Body of pancreas (tissue), 4 donors: Measurements from ENCODE around the gene RNF25. TPM values are rescaled to one million over a fixed set of nuclear protein-coding genes. Genes with fewer than 3 reads are reported as not detected.
"Not testable (repeated sequence)": the region's sequence is repeated elsewhere in the genome, so short reads cannot be mapped to it uniquely, and the experiment has no call there.

Source experiments
- ATAC-seq: fragments of 150-250 bp; one replicate; pipeline ENCODE4 v1.9.1; 2016
- DNase-seq, 4 donors: peaks; one replicate each; pipeline ENCODE4 v3.0.0-alpha.2; 2019
- H3K27ac ChIP-seq, 4 donors: fragments of 200-600 bp; sonication (generic); 1 replicate in 3 of 4; 2 replicates in 1 of 4; pipeline versions ENCODE4 v1.5.1 to v1.6.1; 2016 to 2019; ENCODE audit warnings: mild to moderate bottlenecking in 1 of 4, mixed read lengths in 1 of 4, moderate library complexity in 1 of 4
- H3K27me3 ChIP-seq, 2 donors: fragments of 200-600 bp; sonication (generic); one replicate each; pipeline ENCODE4 v1.6.0; 2016; ENCODE audit warnings: mild to moderate bottlenecking in 1 of 2
- H3K36me3 ChIP-seq, 2 donors: fragments of 200-600 bp; sonication (generic); replicated peaks in 1 of 2; 2 replicates each; pipeline ENCODE4 v1.5.1; 2016; ENCODE audit warnings: low read depth in 2 of 2; ENCODE audit not compliant: insufficient read depth in 1 of 2
- H3K4me1 ChIP-seq: fragments of 200-600 bp; sonication (generic); one replicate; pipeline ENCODE4 v1.6.0; 2016
- H3K4me3 ChIP-seq, 2 donors: fragments of 200-600 bp; sonication (generic); 1 replicate in 1 of 2; 2 replicates in 1 of 2; pipeline ENCODE4 v1.5.1; 2016 to 2019
- H3K9me3 ChIP-seq, 3 donors: fragments of 200-600 bp; sonication (generic); 1 replicate in 2 of 3; 2 replicates in 1 of 3; pipeline ENCODE4 v1.5.1; 2016
- POLR2A ChIP-seq, 3 donors: fragments of 450-650 bp; IDR thresholded peaks; one replicate each; pipeline ENCODE4 v1.6.1; 2016; ENCODE audit warnings: antibody characterized with exemption in 3 of 3, mild to moderate bottlenecking in 2 of 3
- WGBS, 2 donors: methylation state at CpG; one replicate each; pipeline ENCODE4 v1.1.5; 2017; 5-methylcytosine and 5-hydroxymethylcytosine counted together
- intact Hi-C: fragments of 100-400 bp; cut with DNase I; formaldehyde crosslinking; loops from one replicate; pipeline ENCODE4 v1.15.1; 2023
- total RNA-seq, 2 donors: library from RNA; depleted of rRNA; stranded (reverse); fragments of >200 nt; gene quantifications; one replicate each; pipeline ENCODE4 v1.1.0, GENCODE V29; 2016
- TF ChIP-seq, protein P1 (sequence below), 7 experiments: fragments of 450-650 bp in 4 of 7; fragments of 200-600 bp in 3 of 7; sonication (generic) in 3 of 7; IDR thresholded peaks; one replicate each; pipeline ENCODE4 v1.5.1; 2016 to 2019; ENCODE audit warnings: antibody characterized with exemption in 7 of 7

RNF25 gene
- total RNA-seq, 2 donors from 2014 or later = 3.0 to 14.8 TPM

GRCh38 chr2:218687400-218688060 lies 15.7 kb upstream of the RNF25 start:
- intact Hi-C loops, H3K9me3 ChIP-seq, H3K4me1 ChIP-seq, H3K4me3 ChIP-seq, H3K27ac ChIP-seq, H3K27me3 ChIP-seq: not testable (repeated sequence)
- 18 to 20% methylated on average over 5 of the region's 5 CpGs for WGBS, 2 donors
- peak; percentile 87 for ATAC-seq
- TF ChIP-seq, protein P1, sequence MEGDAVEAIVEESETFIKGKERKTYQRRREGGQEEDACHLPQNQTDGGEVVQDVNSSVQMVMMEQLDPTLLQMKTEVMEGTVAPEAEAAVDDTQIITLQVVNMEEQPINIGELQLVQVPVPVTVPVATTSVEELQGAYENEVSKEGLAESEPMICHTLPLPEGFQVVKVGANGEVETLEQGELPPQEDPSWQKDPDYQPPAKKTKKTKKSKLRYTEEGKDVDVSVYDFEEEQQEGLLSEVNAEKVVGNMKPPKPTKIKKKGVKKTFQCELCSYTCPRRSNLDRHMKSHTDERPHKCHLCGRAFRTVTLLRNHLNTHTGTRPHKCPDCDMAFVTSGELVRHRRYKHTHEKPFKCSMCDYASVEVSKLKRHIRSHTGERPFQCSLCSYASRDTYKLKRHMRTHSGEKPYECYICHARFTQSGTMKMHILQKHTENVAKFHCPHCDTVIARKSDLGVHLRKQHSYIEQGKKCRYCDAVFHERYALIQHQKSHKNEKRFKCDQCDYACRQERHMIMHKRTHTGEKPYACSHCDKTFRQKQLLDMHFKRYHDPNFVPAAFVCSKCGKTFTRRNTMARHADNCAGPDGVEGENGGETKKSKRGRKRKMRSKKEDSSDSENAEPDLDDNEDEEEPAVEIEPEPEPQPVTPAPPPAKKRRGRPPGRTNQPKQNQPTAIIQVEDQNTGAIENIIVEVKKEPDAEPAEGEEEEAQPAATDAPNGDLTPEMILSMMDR (IDR thresholded peaks at IDR 0.05) = peak; percentile 40 to 85 (median 75)
- DNase-seq = peak; percentile 57 to 77 (median 68)
- peaks cover 0 to 15% of the 10 kb centered on the region in 2 donors for H3K36me3 ChIP-seq

GRCh38 chr2:218680061-218680460 lies 8.3 kb upstream of the RNF25 start:
- H3K27me3 ChIP-seq = no peaks in the 10 kb centered on the region
- no peaks in the 10 kb centered on the region for H3K9me3 ChIP-seq
- DNase-seq (no peak), ATAC-seq (no peak)
- H3K27ac ChIP-seq = no peak overlapping the region
- WGBS, 2 donors = 60 to 80% methylated on average over 3 of the region's 3 CpGs
- H3K36me3 ChIP-seq = peaks cover 0 to 9% of the 10 kb centered on the region in 2 donors
- H3K4me1 ChIP-seq = no peaks in the 10 kb centered on the region
- intact Hi-C loops = no loop called here
- TF ChIP-seq, protein P1 (IDR thresholded peaks at IDR 0.05) = no peak
- TF ChIP-seq POLR2A (IDR thresholded peaks at IDR 0.05) = no peak
- H3K4me3 ChIP-seq = no peak overlapping the region

- ATAC-seq = no peak
- no peaks in the 10 kb centered on the region for H3K9me3 ChIP-seq
Measured at GRCh38 chr2:218679119-218679518, 7.3 kb upstream of the RNF25 start.

GRCh38 chr2:218671097-218671653 lies 627 bp downstream of the RNF25 start:
- H3K36me3 ChIP-seq = peaks cover 0 to 2% of the 10 kb centered on the region in 2 donors
- no peak for ATAC-seq
- intact Hi-C loops = no loop called here

More at GRCh38 chr2:218679119-218679518, 7.3 kb upstream of the RNF25 start:
- H3K27ac ChIP-seq = no peak overlapping the region
- 50 to 65% methylated on average over 4 of the region's 4 CpGs for WGBS, 2 donors
- intact Hi-C loops = no loop called here
- DNase-seq = peak in 1 of 4 donors; percentile 39
- H3K27me3 ChIP-seq = no peaks in the 10 kb centered on the region
- peaks cover 0 to 9% of the 10 kb centered on the region in 2 donors for H3K36me3 ChIP-seq
- no peak for TF ChIP-seq POLR2A (IDR thresholded peaks at IDR 0.05)
- TF ChIP-seq, protein P1 (IDR thresholded peaks at IDR 0.05) = no peak
- H3K4me3 ChIP-seq = no peak overlapping the region
- H3K4me1 ChIP-seq = no peaks in the 10 kb centered on the region

More at GRCh38 chr2:218671097-218671653, 627 bp downstream of the RNF25 start:
- TF ChIP-seq, protein P1 (IDR thresholded peaks at IDR 0.05) = no peak
- no peak for TF ChIP-seq POLR2A (IDR thresholded peaks at IDR 0.05)
- no peak for DNase-seq
- Histone ChIP-seq H3K27me3 (no peaks in the 10 kb centered on the region), H3K27ac (peak overlapping the region in 3 of 4 donors; percentile 37 to 79 (median 77)), H3K9me3 (no peaks in the 10 kb centered on the region), H3K4me1 (peaks cover 18% of the 10 kb centered on the region), H3K4me3 (peak overlapping the region; percentile 52 to 91)
- WGBS, 2 donors = 38 to 48% methylated on average over 12 of the region's 12 CpGs
